Measurements from ENCODE around the gene TMEM179. TPM values are rescaled to one million over a fixed set of nuclear protein-coding genes. Genes with fewer than 3 reads are reported as not detected.

TMEM179 gene
- total and polyA plus RNA-seq, 2 of the 8 experiments (the other 6 are each of a cell fraction or from before 2014, with no cell fraction given): 2.9 to 4.0 TPM

- TF ChIP-seq, protein P1, sequence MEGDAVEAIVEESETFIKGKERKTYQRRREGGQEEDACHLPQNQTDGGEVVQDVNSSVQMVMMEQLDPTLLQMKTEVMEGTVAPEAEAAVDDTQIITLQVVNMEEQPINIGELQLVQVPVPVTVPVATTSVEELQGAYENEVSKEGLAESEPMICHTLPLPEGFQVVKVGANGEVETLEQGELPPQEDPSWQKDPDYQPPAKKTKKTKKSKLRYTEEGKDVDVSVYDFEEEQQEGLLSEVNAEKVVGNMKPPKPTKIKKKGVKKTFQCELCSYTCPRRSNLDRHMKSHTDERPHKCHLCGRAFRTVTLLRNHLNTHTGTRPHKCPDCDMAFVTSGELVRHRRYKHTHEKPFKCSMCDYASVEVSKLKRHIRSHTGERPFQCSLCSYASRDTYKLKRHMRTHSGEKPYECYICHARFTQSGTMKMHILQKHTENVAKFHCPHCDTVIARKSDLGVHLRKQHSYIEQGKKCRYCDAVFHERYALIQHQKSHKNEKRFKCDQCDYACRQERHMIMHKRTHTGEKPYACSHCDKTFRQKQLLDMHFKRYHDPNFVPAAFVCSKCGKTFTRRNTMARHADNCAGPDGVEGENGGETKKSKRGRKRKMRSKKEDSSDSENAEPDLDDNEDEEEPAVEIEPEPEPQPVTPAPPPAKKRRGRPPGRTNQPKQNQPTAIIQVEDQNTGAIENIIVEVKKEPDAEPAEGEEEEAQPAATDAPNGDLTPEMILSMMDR (IDR thresholded peaks at IDR 0.05; ENCODE audit: control extremely low read depth in 1 of 3, insufficient read depth in 1 of 3, low read depth in 1 of 3, low read length in 3 of 3): no peak
- TF ChIP-seq MAFK (IDR thresholded peaks at IDR 0.05; ENCODE audit: low read depth, low read length) (no peak), CHD1 (IDR thresholded peaks at IDR 0.05; ENCODE audit: low read depth, low read length) (no peak), RFX5 (IDR thresholded peaks at IDR 0.05; ENCODE audit: borderline replicate concordance, low read depth, low read length) (no peak)
Observed at GRCh38 chr14:104585966-104586697, 18.4 kb downstream of the TMEM179 start (continued).

Data from H1 (cell line).